Uterus (tissue), 2 donors: ENCODE results near the gene ADCY4.

ENCODE experiments used
- CTCF ChIP-seq, 4 experiments: fragments of 200-600 bp in 2 of 4; fragments of 450-650 bp in 2 of 4; sonication (generic) in 2 of 4; IDR thresholded peaks; one replicate each; pipeline ENCODE4 v1.5.1; 2016 to 2019; ENCODE audit warnings: antibody characterized with exemption in 4 of 4, mild to moderate bottlenecking in 2 of 4, moderate library complexity in 1 of 4
- POLR2A ChIP-seq, 2 donors: fragments of 450-650 bp; IDR thresholded peaks; one replicate each; pipeline ENCODE4 v1.6.1; 2016; ENCODE audit warnings: antibody characterized with exemption in 2 of 2, mild to moderate bottlenecking in 1 of 2, moderate library complexity in 1 of 2

DNA sequence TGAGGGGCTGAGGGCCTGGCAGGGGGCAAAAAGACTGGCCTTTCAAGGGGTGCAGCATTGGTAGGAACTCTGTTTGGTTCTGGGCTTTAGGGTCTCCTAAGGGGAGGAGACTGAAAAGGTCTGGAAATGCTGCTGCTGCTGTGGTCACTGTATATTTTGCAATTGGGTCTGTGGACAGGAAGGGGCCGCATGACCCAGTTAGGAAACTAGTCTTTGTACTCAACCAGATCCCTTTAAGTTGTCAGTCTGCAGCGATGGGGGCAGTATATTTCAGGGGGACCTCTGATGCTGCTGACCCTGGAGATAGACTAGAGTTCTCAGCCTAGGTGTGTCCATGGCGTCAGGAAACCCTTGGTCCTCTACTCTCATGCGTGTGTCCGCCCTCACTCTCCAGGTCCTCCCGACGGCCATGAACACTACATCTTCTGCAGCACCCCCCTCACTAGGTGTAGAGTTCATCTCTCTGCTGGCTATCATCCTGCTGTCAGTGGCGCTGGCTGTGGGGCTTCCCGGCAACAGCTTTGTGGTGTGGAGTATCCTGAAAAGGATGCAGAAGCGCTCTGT, 19.5 kb downstream of the ADCY4 start:
- no peak for TF ChIP-seq CTCF (IDR thresholded peaks at IDR 0.05)
- TF ChIP-seq POLR2A (IDR thresholded peaks at IDR 0.05) = no peak
